ENCODE data around the gene DYDC1. TPM values are rescaled to one million over a fixed set of nuclear protein-coding genes. Genes with fewer than 3 reads are reported as not detected.

DYDC1 gene
- total RNA-seq, 1 donor from 2014 or later: not detected

- no peak for DNase-seq (ENCODE audit: low spot score)
- Histone ChIP-seq H3K9me3 (ENCODE audit: low read depth) (no peaks in the 10 kb centered on the region), H3F3A (ENCODE audit: low read depth) (no peaks in the 10 kb centered on the region), H3K79me2 (ENCODE audit: low read depth) (no peaks in the 10 kb centered on the region), H3K27me3 (no peaks in the 10 kb centered on the region), H3K4me1 (no peaks in the 10 kb centered on the region), H3K27ac (no peak overlapping the region), H3K4me2 (no peak overlapping the region), H3K4me3 (no peak overlapping the region), H4K20me1 (ENCODE audit: low read depth) (no peaks in the 10 kb centered on the region), H2AFZ (replicated peaks) (no peak overlapping the region), H3K9ac (no peak overlapping the region), H3K36me3 (no peaks in the 10 kb centered on the region)
- peaks cover 2% of the 10 kb centered on the region for H3K27me3 Mint-ChIP-seq (ENCODE audit: insufficient read depth, low read depth)
- H3K4me1 Mint-ChIP-seq: no peaks in the 10 kb centered on the region
- no peaks in the 10 kb centered on the region for H3K9me3 Mint-ChIP-seq
- H3K27ac Mint-ChIP-seq: no peak overlapping the region
- no peak for TF ChIP-seq CTCF (IDR thresholded peaks at IDR 0.05)
- H3K36me3 Mint-ChIP-seq: no peaks in the 10 kb centered on the region
- no peak overlapping the region for H3K4me3 Mint-ChIP-seq
These were observed 12.3 kb downstream of the DYDC1 start for GRCh38 chr10:80344276-80344675.

GRCh38 chr10:80333983-80334382 lies 22.6 kb downstream of the DYDC1 start:
- Histone ChIP-seq H4K20me1 (ENCODE audit: low read depth) (no peaks in the 10 kb centered on the region), H3K9me3 (ENCODE audit: low read depth) (no peaks in the 10 kb centered on the region), H3K4me2 (no peak overlapping the region), H3K27me3 (no peaks in the 10 kb centered on the region), H3K9ac (no peak overlapping the region), H2AFZ (replicated peaks) (peak overlapping the region; percentile 12), H3K79me2 (ENCODE audit: low read depth) (no peaks in the 10 kb centered on the region), H3F3A (ENCODE audit: low read depth) (no peaks in the 10 kb centered on the region), H3K4me1 (no peaks in the 10 kb centered on the region), H3K27ac (no peak overlapping the region), H3K4me3 (no peak overlapping the region), H3K36me3 (no peaks in the 10 kb centered on the region)
- H3K27ac Mint-ChIP-seq: no peak overlapping the region
- H3K27me3 Mint-ChIP-seq (ENCODE audit: insufficient read depth, low read depth): no peaks in the 10 kb centered on the region
- H3K4me3 Mint-ChIP-seq: no peak overlapping the region
- no peaks in the 10 kb centered on the region for H3K36me3 Mint-ChIP-seq
- H3K9me3 Mint-ChIP-seq: no peaks in the 10 kb centered on the region
- TF ChIP-seq EZH2 (IDR thresholded peaks at IDR 0.05) (no peak), CTCF (IDR thresholded peaks at IDR 0.05) (no peak), EZH2phosphoT487 (IDR thresholded peaks at IDR 0.05) (no peak)
- no peaks in the 10 kb centered on the region for H3K4me1 Mint-ChIP-seq
- no peak for DNase-seq (ENCODE audit: low spot score)

GRCh38 chr10:80324891-80325364 lies 31.6 kb downstream of the DYDC1 start:
- H3K27ac Mint-ChIP-seq: no peak overlapping the region

GRCh38 chr10:80324086-80324485 lies 32.5 kb downstream of the DYDC1 start:
- no peak overlapping the region for H3K9ac ChIP-seq
- no peak overlapping the region for H3K4me2 ChIP-seq
- no peak overlapping the region for H3K4me3 ChIP-seq
- Mint-ChIP-seq H3K27ac (no peak overlapping the region), H3K36me3 (no peaks in the 10 kb centered on the region), H3K4me1 (peaks cover 11% of the 10 kb centered on the region), H3K4me3 (no peak overlapping the region), H3K27me3 (ENCODE audit: insufficient read depth, low read depth) (peaks cover 6% of the 10 kb centered on the region), H3K9me3 (peaks cover 3% of the 10 kb centered on the region)
- H4K20me1 ChIP-seq (ENCODE audit: low read depth): no peaks in the 10 kb centered on the region
- H3F3A ChIP-seq (ENCODE audit: low read depth): peaks cover 11% of the 10 kb centered on the region
- no peaks in the 10 kb centered on the region for H3K9me3 ChIP-seq (ENCODE audit: low read depth)
- TF ChIP-seq EZH2 (IDR thresholded peaks at IDR 0.05): no peak
- TF ChIP-seq CTCF (IDR thresholded peaks at IDR 0.05): no peak
- TF ChIP-seq EZH2phosphoT487 (IDR thresholded peaks at IDR 0.05): no peak
- no peaks in the 10 kb centered on the region for H3K36me3 ChIP-seq
- H3K27ac ChIP-seq: no peak overlapping the region
- DNase-seq (ENCODE audit: low spot score): no peak
- no peaks in the 10 kb centered on the region for H3K27me3 ChIP-seq
- H3K79me2 ChIP-seq (ENCODE audit: low read depth): no peaks in the 10 kb centered on the region
- H2AFZ ChIP-seq (replicated peaks): no peak overlapping the region
- peaks cover 16% of the 10 kb centered on the region for H3K4me1 ChIP-seq

More at GRCh38 chr10:80324891-80325364, 31.6 kb downstream of the DYDC1 start:
- Mint-ChIP-seq H3K9me3 (peaks cover 3% of the 10 kb centered on the region), H3K36me3 (no peaks in the 10 kb centered on the region), H3K4me1 (peaks cover 11% of the 10 kb centered on the region), H3K4me3 (no peak overlapping the region), H3K27me3 (ENCODE audit: insufficient read depth, low read depth) (peaks cover 6% of the 10 kb centered on the region)
- Histone ChIP-seq H3K79me2 (ENCODE audit: low read depth) (no peaks in the 10 kb centered on the region), H4K20me1 (ENCODE audit: low read depth) (no peaks in the 10 kb centered on the region), H3K9ac (no peak overlapping the region), H3K9me3 (ENCODE audit: low read depth) (no peaks in the 10 kb centered on the region), H3K27ac (no peak overlapping the region), H3K36me3 (no peaks in the 10 kb centered on the region), H3K27me3 (no peaks in the 10 kb centered on the region), H3K4me3 (no peak overlapping the region), H3K4me2 (no peak overlapping the region), H3F3A (ENCODE audit: low read depth) (peaks cover 11% of the 10 kb centered on the region), H3K4me1 (peaks cover 16% of the 10 kb centered on the region), H2AFZ (replicated peaks) (no peak overlapping the region)
- no peak for DNase-seq (ENCODE audit: low spot score)
- TF ChIP-seq EZH2 (IDR thresholded peaks at IDR 0.05): no peak
